Measurements from ENCODE around the gene TRIM33. TPM values are rescaled to one million over a fixed set of nuclear protein-coding genes. Genes with fewer than 3 reads are reported as not detected.
"Not testable (repeated sequence)": the region's sequence is repeated elsewhere in the genome, so short reads cannot be mapped to it uniquely, and the experiment has no call there.

Gene TRIM33
- total and polyA plus RNA-seq, 4 donors: 9.5 to 102 (median 18.8) TPM

GRCh38 chr1:114395863-114396262, 115.1 kb downstream of the TRIM33 start:
- ATAC-seq (ENCODE audit: insufficient read depth, low FRiP score) (no peak), DNase-seq (no peak)
- Histone ChIP-seq H3K4me3 (no peak overlapping the region), H3K27me3 (ENCODE audit: control insufficient read depth in 3 of 3, insufficient read depth in 3 of 3, low read length in 2 of 3) (no peaks in the 10 kb centered on the region), H3K27ac (ENCODE audit: low read depth in 1 of 2, low read length in 1 of 2) (no peak overlapping the region), H3K9ac (ENCODE audit: insufficient read depth in 1 of 2, low read length in 2 of 2) (no peak overlapping the region), H3K4me1 (ENCODE audit: control insufficient read depth in 5 of 5, insufficient read depth in 5 of 5, low read length in 5 of 5) (no peaks in the 10 kb centered on the region), H3K9me3 (ENCODE audit: control insufficient read depth in 4 of 4, insufficient read depth in 3 of 4, low read length in 3 of 4) (no peaks in the 10 kb centered on the region), H3K36me3 (ENCODE audit: control insufficient read depth in 4 of 4, insufficient read depth in 4 of 4, low read length in 4 of 4) (peaks cover 0 to 18% (median 10%) of the 10 kb centered on the region in 4 donors)
- WGBS, 2 donors: 99 to 100% methylated on average over 1 of the region's 1 CpG
- no peak for TF ChIP-seq CTCF (IDR thresholded peaks at IDR 0.05; ENCODE audit: control extremely low read depth, extremely low read depth)

GRCh38 chr1:114390960-114391359, 120.0 kb downstream of the TRIM33 start:
- Histone ChIP-seq H3K36me3 (ENCODE audit: control insufficient read depth in 4 of 4, insufficient read depth in 4 of 4, low read length in 4 of 4) (peaks cover 0 to 12% (median 6%) of the 10 kb centered on the region in 4 donors), H3K9ac (ENCODE audit: insufficient read depth in 1 of 2, low read length in 2 of 2) (no peak overlapping the region), H3K9me3 (ENCODE audit: control insufficient read depth in 4 of 4, insufficient read depth in 3 of 4, low read length in 3 of 4) (no peaks in the 10 kb centered on the region), H3K4me3 (no peak overlapping the region), H3K27ac (ENCODE audit: low read depth in 1 of 2, low read length in 1 of 2) (no peak overlapping the region), H3K27me3 (ENCODE audit: control insufficient read depth in 3 of 3, insufficient read depth in 3 of 3, low read length in 2 of 3) (no peaks in the 10 kb centered on the region), H3K4me1 (ENCODE audit: control insufficient read depth in 5 of 5, insufficient read depth in 5 of 5, low read length in 5 of 5) (peaks cover 0 to 8% (median 0%) of the 10 kb centered on the region in 5 donors)
- ATAC-seq (ENCODE audit: insufficient read depth, low FRiP score): no peak
- DNase-seq: no peak
- no peak for TF ChIP-seq CTCF (IDR thresholded peaks at IDR 0.05; ENCODE audit: control extremely low read depth, extremely low read depth)

- Histone ChIP-seq H3K9ac (ENCODE audit: insufficient read depth in 1 of 2, low read length in 2 of 2) (no peak overlapping the region), H3K4me3 (no peak overlapping the region), H3K36me3 (ENCODE audit: control insufficient read depth in 4 of 4, insufficient read depth in 4 of 4, low read length in 4 of 4) (peaks cover 0 to 12% (median 6%) of the 10 kb centered on the region in 4 donors), H3K27ac (ENCODE audit: low read depth in 1 of 2, low read length in 1 of 2) (no peak overlapping the region), H3K4me1 (ENCODE audit: control insufficient read depth in 5 of 5, insufficient read depth in 5 of 5, low read length in 5 of 5) (peaks cover 0 to 8% (median 0%) of the 10 kb centered on the region in 5 donors), H3K9me3 (ENCODE audit: control insufficient read depth in 4 of 4, insufficient read depth in 3 of 4, low read length in 3 of 4) (no peaks in the 10 kb centered on the region), H3K27me3 (ENCODE audit: control insufficient read depth in 3 of 3, insufficient read depth in 3 of 3, low read length in 2 of 3) (no peaks in the 10 kb centered on the region)
- no peak for DNase-seq
- no peak for ATAC-seq (ENCODE audit: insufficient read depth, low FRiP score)
- TF ChIP-seq CTCF (IDR thresholded peaks at IDR 0.05; ENCODE audit: control extremely low read depth, extremely low read depth): no peak
- 89 to 98% methylated on average over 4 of the region's 4 CpGs for WGBS, 2 donors
Observed at GRCh38 chr1:114390361-114390760, 120.6 kb downstream of the TRIM33 start.

GRCh38 chr1:114388432-114389003, 122.5 kb downstream of the TRIM33 start:
- Histone ChIP-seq H3K9me3 (ENCODE audit: control insufficient read depth in 4 of 4, insufficient read depth in 3 of 4, low read length in 3 of 4) (peaks cover 0 to 3% (median 1%) of the 10 kb centered on the region in 4 donors), H3K9ac (ENCODE audit: insufficient read depth in 1 of 2, low read length in 2 of 2) (no peak overlapping the region), H3K27ac (ENCODE audit: low read depth in 1 of 2, low read length in 1 of 2) (no peak overlapping the region), H3K4me1 (ENCODE audit: control insufficient read depth in 5 of 5, insufficient read depth in 5 of 5, low read length in 5 of 5) (peaks cover 0 to 8% (median 0%) of the 10 kb centered on the region in 5 donors), H3K27me3 (ENCODE audit: control insufficient read depth in 3 of 3, insufficient read depth in 3 of 3, low read length in 2 of 3) (no peaks in the 10 kb centered on the region), H3K4me3 (no peak overlapping the region), H3K36me3 (ENCODE audit: control insufficient read depth in 4 of 4, insufficient read depth in 4 of 4, low read length in 4 of 4) (peaks cover 0 to 5% (median 4%) of the 10 kb centered on the region in 4 donors)
- no peak for ATAC-seq (ENCODE audit: insufficient read depth, low FRiP score)
- WGBS, 2 donors: 61 to 65% methylated on average over 1 of the region's 1 CpG
- TF ChIP-seq CTCF (IDR thresholded peaks at IDR 0.05; ENCODE audit: control extremely low read depth, extremely low read depth): no peak
- DNase-seq: no peak

- not testable (repeated sequence) for H3K9me3 ChIP-seq (ENCODE audit: control insufficient read depth in 4 of 4, insufficient read depth in 3 of 4, low read length in 3 of 4); H3K27ac ChIP-seq (ENCODE audit: low read depth in 1 of 2, low read length in 1 of 2); DNase-seq; H3K36me3 ChIP-seq (ENCODE audit: control insufficient read depth in 4 of 4, insufficient read depth in 4 of 4, low read length in 4 of 4); ATAC-seq (ENCODE audit: insufficient read depth, low FRiP score); H3K4me1 ChIP-seq (ENCODE audit: control insufficient read depth in 5 of 5, insufficient read depth in 5 of 5, low read length in 5 of 5); H3K4me3 ChIP-seq; H3K9ac ChIP-seq (ENCODE audit: insufficient read depth in 1 of 2, low read length in 2 of 2); H3K27me3 ChIP-seq (ENCODE audit: control insufficient read depth in 3 of 3, insufficient read depth in 3 of 3, low read length in 2 of 3)
- 95 to 98% methylated on average over 6 of the region's 6 CpGs for WGBS, 2 donors
Observed at GRCh38 chr1:114387585-114387984, 123.4 kb downstream of the TRIM33 start.

All from lung (tissue), 12 donors.